ENCODE data around the gene TEDC1.

GRCh38 chr14:105502446-105503295 lies 11.6 kb downstream of the TEDC1 start:
- TF ChIP-seq POLR2AphosphoS5 (IDR thresholded peaks at IDR 0.05): no peak
- TF ChIP-seq, protein P1, sequence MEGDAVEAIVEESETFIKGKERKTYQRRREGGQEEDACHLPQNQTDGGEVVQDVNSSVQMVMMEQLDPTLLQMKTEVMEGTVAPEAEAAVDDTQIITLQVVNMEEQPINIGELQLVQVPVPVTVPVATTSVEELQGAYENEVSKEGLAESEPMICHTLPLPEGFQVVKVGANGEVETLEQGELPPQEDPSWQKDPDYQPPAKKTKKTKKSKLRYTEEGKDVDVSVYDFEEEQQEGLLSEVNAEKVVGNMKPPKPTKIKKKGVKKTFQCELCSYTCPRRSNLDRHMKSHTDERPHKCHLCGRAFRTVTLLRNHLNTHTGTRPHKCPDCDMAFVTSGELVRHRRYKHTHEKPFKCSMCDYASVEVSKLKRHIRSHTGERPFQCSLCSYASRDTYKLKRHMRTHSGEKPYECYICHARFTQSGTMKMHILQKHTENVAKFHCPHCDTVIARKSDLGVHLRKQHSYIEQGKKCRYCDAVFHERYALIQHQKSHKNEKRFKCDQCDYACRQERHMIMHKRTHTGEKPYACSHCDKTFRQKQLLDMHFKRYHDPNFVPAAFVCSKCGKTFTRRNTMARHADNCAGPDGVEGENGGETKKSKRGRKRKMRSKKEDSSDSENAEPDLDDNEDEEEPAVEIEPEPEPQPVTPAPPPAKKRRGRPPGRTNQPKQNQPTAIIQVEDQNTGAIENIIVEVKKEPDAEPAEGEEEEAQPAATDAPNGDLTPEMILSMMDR (IDR thresholded peaks at IDR 0.05): no peak
